K562 treated with DMSO at 1 percent for 48 hours (cell line): ENCODE data around the gene NUP133. TPM values are rescaled to one million over a fixed set of nuclear protein-coding genes. Genes with fewer than 3 reads are reported as not detected.

Source experiments
- total RNA-seq: library from RNA; unstranded; fragments of 300-600 nt; gene quantifications from 2 replicates; pipeline ENCODE4 v1.2.3, GENCODE V29; 2022; ENCODE audit warnings: low replicate concordance; ENCODE audit errors: extremely low read depth

Gene NUP133
- not detected in 2 replicates for total RNA-seq

GRCh38 chr1:229507951-229508822, at the start of gene NUP133:
Gene NUP133, minus strand, starts transcription at chr1:229508341. Its CDS starts 92 bp downstream, at chr1:229508249.

DNA sequence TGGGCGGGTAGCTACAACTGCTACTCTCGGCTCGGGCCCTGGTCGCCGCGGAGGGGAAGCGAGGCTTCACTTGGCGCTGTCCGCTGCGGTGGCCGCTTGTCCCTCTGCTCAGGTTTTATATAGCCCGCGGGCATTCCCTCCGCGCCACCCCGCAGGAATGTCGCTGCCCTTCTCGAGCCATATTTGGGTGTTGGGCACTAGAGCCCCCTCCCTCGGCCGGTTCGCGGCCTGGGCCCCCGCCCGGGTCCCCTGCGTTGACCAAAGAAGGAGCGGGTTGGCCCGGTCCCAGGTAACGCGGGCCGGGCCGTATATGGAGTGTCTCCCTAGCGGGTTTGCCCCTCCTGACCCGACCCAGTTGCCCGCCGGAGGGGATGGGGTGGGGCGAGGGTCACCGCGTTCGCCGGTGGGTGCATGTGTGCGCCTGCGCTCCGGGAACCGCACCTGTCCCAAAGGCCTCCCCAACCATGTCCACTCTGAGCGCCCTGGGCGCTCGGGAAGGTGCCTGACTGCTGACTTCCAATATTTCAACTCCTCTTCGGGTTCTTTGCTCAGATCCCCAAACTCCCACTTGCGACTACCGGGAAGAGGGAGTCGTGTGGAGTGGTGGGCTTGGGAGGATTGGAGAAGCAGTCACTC, 74.0 kb downstream of the NUP133 start, which contains the start of gene ACTA1:
TSS of gene ACTA1 (minus strand) at position 90 of the 636 bp plus-strand sequence. CDS start 979 bp downstream, outside the sequence.

Other genes starting within 250 kb of the NUP133 start
- not detected in 2 replicates for gene RAB4A, start 237.2 kb downstream of the NUP133 start, total RNA-seq
- not detected in 2 replicates for gene CCSAP, start 165.3 kb downstream of the NUP133 start, total RNA-seq
- gene ACTA1, start 74.2 kb downstream of the NUP133 start, total RNA-seq, result not detected in 2 replicates
- gene ABCB10, start 50.4 kb upstream of the NUP133 start, total RNA-seq, result not detected in 2 replicates
- not detected in 2 replicates for gene TAF5L, start 117.8 kb upstream of the NUP133 start, total RNA-seq
- gene URB2, start 117.9 kb upstream of the NUP133 start, total RNA-seq, result not detected in 2 replicates